Myocyte (in vitro differentiated cells): ENCODE data around the gene TRIM66. TPM values are rescaled to one million over a fixed set of nuclear protein-coding genes. Genes with fewer than 3 reads are reported as not detected.
"Not testable (repeated sequence)": the region's sequence is repeated elsewhere in the genome, so short reads cannot be mapped to it uniquely, and the experiment has no call there.

Experiments
- DNase-seq: peaks from one replicate; pipeline ENCODE4 v3.0.0-alpha.2; 2012; ENCODE audit warnings: low read depth
- total RNA-seq: library from RNA; depleted of rRNA; stranded (reverse); fragments of >200 nt; gene quantifications from 2 replicates; pipeline ENCODE4 v1.2.3, GENCODE V29; 2014

The TRIM66 gene
- total RNA-seq, 1 donor from 2014 or later, result 3.7 TPM

DNA sequence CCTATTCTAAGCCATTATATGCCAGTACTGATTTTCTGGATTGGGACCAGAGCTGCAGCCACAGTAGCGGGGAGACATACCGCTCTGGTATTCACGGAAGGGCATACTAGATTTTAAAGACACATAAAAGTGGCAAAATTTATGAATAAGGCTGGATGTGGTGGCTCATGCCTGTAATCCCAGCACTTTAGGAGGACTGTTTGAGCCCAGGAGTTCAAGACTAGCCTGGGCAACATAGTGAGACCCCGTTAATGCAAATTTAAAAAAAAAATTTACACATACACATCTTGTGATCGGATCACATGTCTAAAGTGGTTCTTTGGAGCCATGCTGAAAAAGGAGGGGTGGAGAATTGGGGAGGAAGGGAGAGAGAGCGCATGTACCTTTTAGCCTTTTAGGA is 9.1 kb upstream of the TRIM66 start:
- no peak for DNase-seq

DNA sequence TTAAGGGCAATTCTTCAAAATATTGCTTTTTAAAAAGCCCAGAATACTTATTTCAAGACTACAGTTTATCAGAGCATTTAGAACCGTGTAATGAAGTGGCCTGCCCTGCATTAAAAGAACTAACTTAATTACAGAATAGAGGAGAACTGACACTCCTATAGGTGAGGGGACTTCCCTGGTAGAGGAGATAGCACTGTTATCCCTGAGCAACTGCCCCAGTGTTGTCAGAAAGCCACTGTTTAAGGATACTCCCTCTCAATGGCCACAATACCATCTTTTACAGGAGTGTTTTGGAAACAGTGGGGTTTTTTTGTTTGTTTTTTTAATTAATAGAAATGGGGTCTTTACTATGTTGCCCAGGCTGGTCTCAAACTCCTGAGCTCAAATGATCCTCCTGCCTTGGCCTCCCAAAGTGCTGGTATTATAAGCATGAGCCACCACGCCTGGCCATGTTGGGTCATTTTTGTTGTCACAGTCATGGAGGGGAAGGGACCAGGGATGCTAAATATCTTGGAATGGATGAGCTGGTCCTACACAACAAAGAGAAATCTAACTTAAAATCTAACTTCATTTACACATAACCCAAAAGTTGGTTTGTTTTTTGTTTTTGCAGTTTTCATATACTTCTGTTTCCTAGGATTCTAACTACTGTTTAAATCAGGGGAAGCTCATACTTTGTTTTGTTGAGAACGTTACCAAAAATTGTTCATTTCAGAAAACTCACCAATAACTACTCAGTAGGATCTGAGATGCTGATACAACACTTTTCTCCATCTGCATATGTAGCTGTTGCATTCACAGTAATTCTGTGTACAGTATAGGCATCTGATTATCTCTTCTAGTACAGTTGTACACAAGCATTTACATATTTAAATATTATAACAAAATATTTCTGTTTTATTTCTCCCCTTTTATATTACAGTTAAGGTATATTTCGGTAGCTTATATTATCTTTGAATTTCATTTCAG is 8.2 kb upstream of the TRIM66 start:
- no peak for DNase-seq

DNA sequence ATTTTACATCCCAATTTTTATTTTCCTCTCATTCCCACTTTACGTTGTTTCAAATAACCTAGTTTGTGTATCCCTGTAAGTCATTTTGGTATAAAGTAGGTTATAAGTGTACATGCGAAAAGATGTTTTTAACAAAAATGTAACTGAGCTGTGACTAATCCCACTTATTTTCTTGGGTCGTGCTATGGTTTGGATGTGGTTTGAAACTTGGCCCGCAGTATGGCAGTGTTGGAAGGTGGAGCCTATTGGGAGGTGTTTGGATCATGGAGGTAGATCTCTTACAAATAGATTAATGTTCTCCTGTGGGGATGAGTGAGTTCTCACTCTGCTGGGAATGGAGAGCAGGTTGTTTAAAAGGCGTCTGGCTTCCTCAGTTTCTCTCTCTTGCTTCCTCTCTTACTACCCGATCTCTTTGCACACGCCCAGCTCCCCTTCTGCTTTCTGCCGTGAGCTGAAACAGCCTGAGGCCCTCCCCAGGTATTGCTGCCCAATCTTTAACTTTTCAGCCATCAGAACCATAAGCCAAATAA is 7.3 kb upstream of the TRIM66 start:
- DNase-seq, result no peak

DNA sequence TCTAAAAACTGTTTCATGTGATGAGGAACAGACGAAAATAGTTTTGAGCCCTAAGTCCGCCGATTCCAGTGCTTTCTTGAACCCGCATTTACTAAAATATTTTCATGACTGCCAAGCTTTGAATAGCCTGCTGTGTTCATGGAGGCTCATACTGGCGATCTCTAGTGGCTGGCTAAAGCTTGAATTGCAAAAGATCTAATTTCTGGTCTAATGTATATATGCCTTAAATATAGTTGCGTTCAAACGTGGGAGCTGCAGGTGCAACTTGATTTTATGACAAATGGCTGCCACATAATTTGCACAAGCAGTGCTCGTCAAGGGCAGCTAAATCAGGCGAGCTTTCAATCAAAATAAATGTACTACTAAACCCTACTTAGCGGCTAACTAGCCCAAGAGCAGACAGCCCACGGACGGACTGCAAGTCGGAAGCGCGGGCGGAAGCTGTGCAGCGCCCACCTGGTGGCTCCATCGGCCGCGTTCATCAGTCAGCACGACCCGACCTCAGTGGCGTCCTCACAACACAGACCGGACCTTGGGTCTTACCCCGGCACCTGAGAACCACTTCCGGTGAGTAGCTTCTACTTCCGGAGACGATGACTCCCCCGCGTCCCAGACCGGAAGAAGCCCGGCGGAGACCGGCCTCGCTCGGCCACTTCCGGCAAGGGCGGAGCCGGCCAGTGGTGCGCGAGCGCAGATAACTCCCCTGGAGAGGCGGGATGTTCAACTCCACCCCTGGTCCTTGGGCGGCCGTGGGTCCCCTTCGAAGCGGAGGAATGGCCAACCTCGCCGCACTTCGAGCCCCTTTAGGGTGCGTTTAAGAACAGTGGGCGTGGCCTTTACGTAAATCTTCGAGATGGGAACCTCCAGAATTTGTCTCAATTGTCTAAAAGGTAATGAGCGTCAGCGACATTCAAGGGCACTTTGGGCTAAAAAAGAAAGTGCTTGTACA is 6.2 kb upstream of the TRIM66 start:
- peak; percentile 97 for DNase-seq

DNA sequence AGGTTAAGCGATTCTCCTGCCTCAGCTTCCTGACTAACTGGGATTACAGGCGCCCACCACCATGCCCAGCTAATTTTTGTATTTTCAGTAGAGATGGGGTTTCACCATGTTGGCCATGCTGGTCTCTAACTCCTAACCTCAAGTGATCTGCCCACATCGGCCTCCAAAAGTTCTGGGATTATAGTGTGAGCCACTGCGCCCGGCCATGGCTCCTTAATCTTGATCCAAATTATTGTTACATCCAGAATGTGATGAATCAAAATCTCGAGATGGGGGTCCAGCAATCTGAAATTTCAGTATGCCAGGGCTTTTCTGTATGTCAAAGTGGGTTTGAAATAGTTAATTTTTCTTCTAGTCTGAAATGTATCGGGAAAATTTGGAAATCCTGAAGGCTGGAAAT is 3.9 kb upstream of the TRIM66 start:
- no peak for DNase-seq

DNA sequence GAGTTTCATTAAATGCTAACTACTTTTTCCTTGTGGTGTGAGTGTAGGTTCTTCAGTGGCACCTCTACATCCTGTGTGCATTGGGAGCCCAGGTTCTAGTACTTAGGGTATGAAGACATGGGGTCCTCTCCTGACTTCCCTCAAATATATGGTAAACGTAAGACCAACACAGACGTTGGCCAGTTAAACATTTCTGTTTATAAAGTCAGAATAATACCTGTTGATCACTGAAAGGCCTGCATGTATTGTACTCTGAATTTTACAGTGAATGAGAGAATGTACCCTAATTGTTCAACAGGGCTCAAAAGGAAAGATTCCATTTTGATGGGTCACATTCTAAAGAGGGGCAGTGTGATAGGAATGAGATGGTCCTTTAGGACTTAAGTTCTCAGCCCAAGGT is 3.4 kb upstream of the TRIM66 start:
- DNase-seq, result no peak

DNA sequence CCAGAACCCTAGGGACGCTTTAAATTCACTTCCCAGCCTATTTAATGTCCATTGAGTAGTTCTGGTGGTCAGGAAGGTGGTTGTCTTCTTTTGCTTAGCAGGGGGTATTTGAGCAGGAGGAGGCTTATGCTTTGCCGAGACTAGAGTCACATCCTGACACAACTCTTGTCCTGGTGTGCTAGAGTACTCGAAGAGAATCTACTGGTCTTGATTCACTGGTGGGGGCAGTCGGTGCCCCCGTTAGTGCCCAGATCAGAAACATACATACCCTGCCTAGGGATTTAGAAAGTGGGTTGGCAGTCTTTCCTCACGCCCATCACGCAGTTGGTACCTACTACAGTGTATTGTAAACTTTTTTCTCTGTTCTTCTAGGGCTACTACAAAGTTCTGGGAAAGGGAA is 2.8 kb upstream of the TRIM66 start:
- no peak for DNase-seq

DNA sequence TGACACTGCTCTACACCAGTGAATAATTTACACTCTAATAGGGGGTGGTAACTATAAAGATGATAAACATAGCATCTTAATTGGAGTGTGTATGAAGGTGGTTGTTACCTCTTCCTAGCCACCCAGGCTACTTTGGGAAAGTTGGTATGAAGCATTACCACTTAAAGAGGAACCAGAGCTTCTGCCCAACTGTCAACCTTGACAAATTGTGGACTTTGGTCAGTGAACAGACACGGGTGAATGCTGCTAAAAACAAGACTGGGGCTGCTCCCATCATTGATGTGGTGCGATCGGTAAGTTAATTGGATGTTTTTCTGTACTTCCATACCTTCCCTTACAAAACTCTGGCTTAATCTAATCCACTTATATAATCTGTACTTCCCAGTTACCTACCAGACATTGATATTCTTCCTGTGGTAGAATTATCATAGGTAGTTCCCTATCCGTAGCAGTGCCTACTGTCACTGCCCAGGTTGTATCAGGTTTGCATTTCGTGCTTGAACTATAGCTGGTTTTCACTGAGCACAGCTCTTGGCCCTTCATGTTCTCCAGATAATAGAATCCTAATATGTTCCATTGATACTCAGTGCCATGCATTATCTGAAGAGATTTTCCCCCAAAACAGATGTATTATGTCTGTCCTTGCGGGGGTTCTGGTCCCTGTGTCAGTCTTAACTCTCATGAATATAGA is 2.3 kb upstream of the TRIM66 start:
- DNase-seq, result no peak

DNA sequence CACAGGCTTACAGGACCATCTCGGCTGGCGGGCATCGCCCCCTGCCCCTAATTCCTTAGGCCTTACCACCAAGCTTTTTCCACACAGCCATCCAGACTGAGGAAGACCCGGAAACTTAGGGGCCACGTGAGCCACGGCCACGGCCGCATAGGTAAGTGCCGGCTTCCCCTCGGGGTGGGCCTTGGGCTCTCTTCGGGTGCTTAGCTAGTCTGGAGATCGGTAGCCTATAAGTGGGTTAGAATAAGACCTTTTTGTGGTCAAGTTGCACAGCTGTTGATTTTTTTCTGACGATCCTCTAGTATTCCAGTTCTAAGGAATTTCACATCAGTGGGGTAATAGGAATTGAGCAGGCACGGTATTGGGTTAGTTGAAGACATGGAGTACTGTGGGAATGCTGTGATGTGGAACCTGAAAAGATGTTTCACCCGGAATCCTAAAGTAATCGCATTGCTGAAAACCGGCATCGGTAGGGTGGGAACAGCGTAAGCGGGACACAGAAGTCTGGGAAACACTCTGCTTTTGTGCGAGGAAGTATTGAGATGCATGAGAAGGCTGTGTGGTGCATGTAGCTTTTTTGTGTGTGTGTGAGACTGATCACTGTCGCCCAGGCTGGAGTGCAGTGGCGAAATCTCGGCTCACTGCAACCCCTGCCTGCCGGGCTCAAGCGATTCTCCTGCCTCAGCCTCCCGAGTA is 796 bp upstream of the TRIM66 start:
- DNase-seq, result peak; percentile 29

DNA sequence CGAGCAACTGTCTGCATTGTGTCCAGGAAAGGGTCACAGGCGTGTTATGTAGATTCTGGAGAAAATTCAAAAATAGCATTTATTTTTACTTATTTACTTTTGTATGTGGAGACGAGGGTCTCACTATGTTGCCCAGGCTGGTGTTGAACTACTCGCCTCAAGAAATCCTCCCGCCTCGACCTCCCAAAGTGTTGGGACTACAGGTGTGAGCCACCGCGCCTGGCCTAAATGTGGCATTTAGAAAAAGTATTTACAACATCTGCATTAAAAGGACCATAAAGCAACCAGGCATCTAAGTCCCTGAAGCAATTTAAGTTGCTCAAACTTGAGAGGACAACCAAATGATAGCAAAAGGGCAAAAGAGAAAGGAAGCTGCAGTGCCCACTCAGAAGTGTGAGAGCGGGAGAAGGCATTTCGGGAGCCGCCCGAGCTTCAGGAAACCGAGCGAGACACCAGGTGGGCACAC is 595 bp downstream of the TRIM66 start:
- no peak for DNase-seq

DNA sequence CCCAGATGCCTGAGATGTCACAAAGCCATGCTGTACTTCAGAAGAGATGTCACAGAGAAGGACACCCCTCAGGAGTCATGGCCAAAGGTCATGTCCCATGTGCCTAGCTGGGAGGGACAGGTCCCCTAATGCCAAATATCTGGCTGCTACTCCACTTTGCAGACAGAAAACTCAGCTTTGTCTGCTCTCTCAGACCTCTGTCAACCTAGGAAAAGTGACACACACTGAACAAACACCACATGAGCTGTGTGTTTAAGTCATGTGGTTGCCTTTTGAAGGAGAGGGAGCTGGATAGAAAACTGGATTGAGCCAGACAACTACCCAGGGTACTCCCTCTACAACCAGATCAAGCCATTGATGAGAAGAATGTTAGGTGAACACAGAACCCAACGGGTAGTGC is 3.5 kb downstream of the TRIM66 start:
- no peak for DNase-seq

DNA sequence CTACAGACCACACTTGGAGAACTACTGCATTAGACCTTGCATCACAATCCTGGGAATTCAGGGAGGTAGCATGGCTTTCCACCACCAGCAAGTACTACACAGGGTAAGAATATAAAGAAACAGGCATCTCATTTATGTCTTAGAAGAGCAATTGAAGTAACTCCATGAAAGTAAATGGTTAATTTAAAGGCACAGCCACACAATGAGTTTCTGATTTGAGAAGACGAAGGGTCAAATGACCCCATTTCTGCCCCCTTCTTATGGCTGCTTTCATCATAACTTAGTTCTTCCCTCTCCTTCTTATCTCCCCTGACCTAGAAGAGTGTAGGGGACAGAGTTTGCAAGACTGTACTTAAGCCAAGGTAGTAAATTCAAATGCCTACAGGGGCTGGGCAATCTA is 6.0 kb downstream of the TRIM66 start:
- no peak for DNase-seq

DNA sequence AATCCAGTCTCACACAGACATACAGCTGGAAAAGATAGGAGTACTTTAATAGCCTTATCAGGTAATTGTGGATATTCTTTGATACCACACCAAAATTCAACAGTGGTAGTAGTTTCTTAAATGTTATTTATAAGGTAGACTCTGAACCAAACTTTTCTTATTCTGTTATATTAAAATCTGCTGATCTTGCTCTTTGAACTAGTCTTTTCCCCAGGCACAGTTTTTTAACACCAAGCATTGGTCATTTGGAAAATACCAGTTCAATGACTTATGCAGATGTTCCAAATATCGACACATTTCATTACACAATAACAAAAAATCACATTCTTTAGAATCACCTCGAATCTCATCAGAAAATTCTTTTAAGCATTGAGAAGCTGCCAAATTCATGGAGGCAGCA is 7.6 kb downstream of the TRIM66 start:
- no peak for DNase-seq

DNA sequence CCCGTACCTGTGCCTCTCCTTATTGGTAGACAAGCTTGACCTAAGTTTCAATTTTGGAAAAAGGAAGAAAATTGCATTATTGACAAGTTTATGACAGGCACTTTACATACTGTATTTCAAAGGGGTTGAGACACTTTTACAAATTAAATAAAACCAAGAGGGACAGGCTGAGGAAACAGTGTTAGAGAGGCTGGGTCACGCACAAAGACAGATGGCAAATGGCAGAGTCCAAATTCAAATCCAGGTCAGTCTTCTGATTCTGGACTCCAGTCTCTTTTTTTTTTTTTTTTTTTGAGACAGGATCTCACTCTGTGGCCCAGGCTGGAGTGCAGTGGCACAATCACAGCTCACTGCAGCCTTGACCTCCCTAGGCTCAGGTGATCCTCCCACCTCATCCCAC is 10.1 kb downstream of the TRIM66 start:
- DNase-seq, result no peak

DNA sequence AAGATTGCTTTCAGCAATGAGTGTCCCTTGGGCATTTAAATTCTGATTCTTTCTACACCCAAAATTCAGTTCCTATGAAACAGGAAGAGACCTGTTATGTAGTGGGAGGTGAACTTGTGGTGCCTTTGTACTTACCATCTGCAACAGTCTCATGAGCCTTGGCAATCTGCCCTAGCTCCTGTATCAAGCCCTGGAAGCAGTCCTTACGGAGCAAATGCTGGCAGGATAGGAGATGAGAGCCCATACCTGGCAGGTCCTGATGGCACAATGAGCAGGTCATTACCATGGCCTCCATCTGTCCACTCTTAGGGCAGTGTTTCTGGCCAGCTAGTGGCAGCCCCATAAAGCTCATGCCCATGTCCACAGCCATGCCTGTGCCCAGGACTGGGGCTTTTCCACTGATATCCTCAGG is 10.8 kb downstream of the TRIM66 start:
- DNase-seq, result peak; percentile 66

DNA sequence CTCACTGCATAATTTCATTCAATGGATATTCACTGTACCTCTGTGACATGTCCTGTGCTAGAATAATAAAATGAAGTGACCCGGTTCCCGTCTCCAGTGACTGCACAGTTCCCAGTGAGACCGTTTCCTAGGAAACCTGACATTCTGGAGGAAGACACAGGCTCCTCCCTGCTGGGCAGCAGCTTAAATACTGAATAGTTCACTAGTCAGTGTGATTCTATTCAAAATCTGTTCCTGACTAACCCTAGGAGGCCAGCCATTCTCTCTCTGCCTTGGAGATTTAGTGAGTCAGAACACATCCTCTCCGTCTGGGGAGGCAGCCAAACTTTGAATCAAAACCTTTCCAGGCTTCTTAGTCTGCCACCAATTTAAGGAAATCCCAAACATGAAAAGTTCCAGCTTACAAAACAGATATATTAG is 11.3 kb downstream of the TRIM66 start:
- peak; percentile 89 for DNase-seq

DNA sequence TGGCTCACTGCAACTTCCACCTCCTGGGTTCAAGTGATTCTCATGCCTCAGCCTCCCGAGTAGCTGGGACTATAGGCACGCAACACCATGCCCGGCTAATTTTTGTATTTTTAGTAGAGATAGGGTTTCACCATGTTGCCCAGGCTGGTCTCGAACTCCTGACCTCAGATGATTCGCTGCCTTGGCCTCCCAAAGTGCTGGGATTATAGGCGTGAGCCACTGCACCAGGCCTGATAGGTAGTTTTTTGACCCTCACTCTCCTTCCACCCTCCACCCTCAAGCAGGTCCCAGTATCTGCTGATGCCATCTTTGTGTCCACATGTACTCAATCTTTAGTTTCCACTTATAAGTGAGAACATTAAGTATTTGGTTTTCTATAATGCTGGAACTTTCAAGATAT is 12.4 kb downstream of the TRIM66 start:
- not testable (repeated sequence) for DNase-seq

DNA sequence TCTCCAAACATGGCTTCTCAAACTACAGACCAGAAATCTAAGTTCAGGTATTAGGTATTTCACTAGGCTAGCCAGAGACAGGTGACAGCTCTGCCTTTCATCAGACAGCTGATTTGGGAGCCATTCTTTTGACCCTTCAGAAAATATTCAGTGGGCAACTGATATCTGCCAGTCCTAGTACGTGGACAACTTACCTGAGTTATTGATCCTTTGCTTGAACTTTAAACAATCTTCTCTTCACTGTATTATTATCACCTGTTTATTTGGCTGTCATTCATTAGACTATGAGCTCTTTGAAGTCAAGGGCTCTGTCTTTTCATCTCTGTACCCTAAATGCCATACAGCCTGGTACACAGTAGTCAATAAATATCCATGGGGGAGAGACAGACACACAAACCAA is 17.2 kb downstream of the TRIM66 start:
- no peak for DNase-seq

DNA sequence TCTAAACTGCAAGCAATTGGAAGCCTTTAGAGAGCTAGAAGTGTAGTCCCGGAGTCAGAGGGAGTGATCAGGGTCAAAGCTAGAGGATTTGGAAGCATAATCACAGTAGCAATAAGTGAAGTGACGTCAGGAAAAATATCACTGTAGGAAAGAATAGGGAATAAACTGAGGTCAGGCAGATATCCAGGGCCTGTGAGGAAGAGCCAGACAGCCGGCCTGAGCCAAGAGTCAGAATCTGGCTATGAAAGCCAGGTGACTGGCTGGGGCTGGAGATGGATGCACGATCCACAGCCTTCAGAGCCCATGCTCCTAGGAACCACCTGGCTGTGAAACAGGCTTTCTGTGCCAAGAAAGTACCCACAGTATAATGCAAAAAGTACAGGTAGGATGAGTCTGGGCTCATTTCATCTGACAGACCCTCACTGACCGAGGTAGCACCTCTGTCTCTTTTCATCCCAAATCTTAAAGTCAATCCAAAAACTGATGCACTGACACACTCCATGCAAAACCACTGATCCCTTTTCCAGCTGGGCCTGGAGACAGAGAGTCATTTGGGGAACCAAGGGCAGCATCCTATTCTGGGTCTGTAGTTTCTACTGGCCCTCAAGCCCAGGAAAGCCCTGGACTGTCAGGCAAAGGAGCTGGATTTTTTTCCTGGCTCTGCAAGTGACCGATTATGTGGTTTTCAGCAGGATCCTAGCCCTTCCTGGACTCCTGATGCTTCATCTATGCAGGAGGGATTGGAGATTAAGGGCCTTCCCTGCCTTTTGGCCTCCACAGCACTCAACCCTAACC is 21.3 kb downstream of the TRIM66 start:
- no peak for DNase-seq
